IMR-90 (cell line): ENCODE results near the gene PIGZ. TPM values are rescaled to one million over a fixed set of nuclear protein-coding genes. Genes with fewer than 3 reads are reported as not detected.

ENCODE experiments used
- ATAC-seq: fragments of 200-7000 bp; cut with Tn5 transposase; 2 replicates; pipeline ENCODE4 v1.9.1; 2020; ENCODE audit warnings: low read depth, mild to moderate bottlenecking, moderate library complexity
- BruUV-seq: library from RNA; stranded (reverse); fragments of 400-500 nt; replicated peaks from 2 replicates; lab custom pipeline; 2021; lab: Mats Ljungman, UMichigan
- CTCF ChIA-PET: fragments of 300-600 bp; formaldehyde crosslinking; extraction: SDS; loops from one replicate; lab custom pipeline; 2021; ENCODE audit warnings: antibody characterized with exemption; lab: Yijun Ruan, JAX
- POLR2A ChIA-PET: fragments of 300-600 bp; sonication (Branson Sonifier 250); formaldehyde crosslinking; loops from one replicate; lab custom pipeline; 2022; ENCODE audit warnings: antibody characterized with exemption; ENCODE audit not compliant: unreplicated experiment; lab: Charles Lee
- DNase-seq: peaks from one replicate; pipeline ENCODE4 v3.0.0; 2013
- H2AFZ ChIP-seq: replicated peaks from 2 replicates; pipeline ENCODE3; 2013; ENCODE audit warnings: low read length, mild to moderate bottlenecking; ENCODE audit not compliant: poor library complexity
- H2AK5ac ChIP-seq: 2 replicates; pipeline ENCODE4 v1.6.1; 2013; ENCODE audit warnings: low read depth, low read length, inconsistent platforms
- H2AK9ac ChIP-seq: replicated peaks from 2 replicates; pipeline ENCODE3; 2013; ENCODE audit warnings: mild to moderate bottlenecking, low read depth, low read length, moderate library complexity; ENCODE audit not compliant: poor library complexity
- H2BK120ac ChIP-seq: 2 replicates; pipeline ENCODE4 v1.6.1; 2013; ENCODE audit warnings: low read depth, low read length, inconsistent platforms
- H2BK15ac ChIP-seq: 3 replicates; pipeline ENCODE4 v1.6.1; 2013; ENCODE audit warnings: low read depth, low read length, inconsistent platforms
- H2BK20ac ChIP-seq: 2 replicates; pipeline ENCODE4 v1.6.1; 2013; ENCODE audit warnings: low read depth, mild to moderate bottlenecking, inconsistent platforms, low read length, moderate library complexity
- H2BK5ac ChIP-seq: 2 replicates; pipeline ENCODE4 v1.6.1; 2013; ENCODE audit warnings: mild to moderate bottlenecking, low read depth, low read length, inconsistent platforms; ENCODE audit not compliant: poor library complexity, severe bottlenecking
- H3K14ac ChIP-seq: replicated peaks from 2 replicates; pipeline ENCODE4 v1.6.1; 2013; ENCODE audit warnings: low read depth, low read length, inconsistent platforms
- H3K18ac ChIP-seq: 2 replicates; pipeline ENCODE4 v1.6.1; 2013; ENCODE audit warnings: low read depth, low read length, control low read depth
- H3K23ac ChIP-seq: 2 replicates; pipeline ENCODE4 v1.6.1; 2013; ENCODE audit warnings: low read depth, low read length, inconsistent platforms
- H3K27ac ChIP-seq: 2 replicates; pipeline ENCODE4 v1.5.1; 2013; ENCODE audit warnings: mild to moderate bottlenecking, control low read depth, low read length; ENCODE audit not compliant: insufficient read depth
- H3K27me3 ChIP-seq: 2 replicates; pipeline ENCODE4 v1.6.1; 2013; ENCODE audit warnings: low read length; ENCODE audit not compliant: control insufficient read depth, insufficient read depth
- H3K36me3 ChIP-seq: 2 replicates; pipeline ENCODE4 v1.6.1; 2013; ENCODE audit warnings: low read length, mixed read lengths; ENCODE audit not compliant: control insufficient read depth, insufficient read depth
- H3K4ac ChIP-seq: 2 replicates; pipeline ENCODE4 v1.6.1; 2013; ENCODE audit warnings: low read depth, low read length, inconsistent platforms
- H3K4me1 ChIP-seq: 2 replicates; pipeline ENCODE4 v1.6.1; 2013; ENCODE audit warnings: low read length, mixed read lengths; ENCODE audit not compliant: control insufficient read depth, insufficient read depth
- H3K4me2 ChIP-seq: 2 replicates; pipeline ENCODE4 v1.6.1; 2013; ENCODE audit warnings: low read depth, mild to moderate bottlenecking, control low read depth, low read length, moderate library complexity
- H3K4me3 ChIP-seq: 2 replicates; pipeline ENCODE4 v1.5.1; 2013; ENCODE audit warnings: low read depth, mild to moderate bottlenecking, control low read depth, low read length, moderate library complexity; ENCODE audit not compliant: insufficient read depth
- H3K56ac ChIP-seq: 2 replicates; pipeline ENCODE4 v1.6.1; 2013; ENCODE audit warnings: low read length, inconsistent platforms; ENCODE audit not compliant: insufficient read depth; ENCODE audit errors: extremely low read depth
- H3K79me1 ChIP-seq, 2 experiments: 2 replicates each; pipeline ENCODE4 v1.6.1; 2013; ENCODE audit warnings: low read length in 2 of 2, inconsistent platforms in 1 of 2, low read depth in 1 of 2
- H3K9ac ChIP-seq: 2 replicates; pipeline ENCODE4 v1.6.1; 2013; ENCODE audit warnings: low read depth, low read length, control low read depth
- H3K9me1 ChIP-seq: 2 replicates; pipeline ENCODE4 v1.6.1; 2013; ENCODE audit warnings: low read length, inconsistent platforms; ENCODE audit not compliant: insufficient read depth
- H3K9me3 ChIP-seq: 2 replicates; pipeline ENCODE4 v1.6.1; 2013; ENCODE audit warnings: low read length; ENCODE audit not compliant: control insufficient read depth, insufficient read depth
- H4K20me1 ChIP-seq: 2 replicates; pipeline ENCODE4 v1.6.1; 2013; ENCODE audit warnings: low read length, inconsistent platforms; ENCODE audit not compliant: insufficient read depth
- H4K5ac ChIP-seq: 2 replicates; pipeline ENCODE4 v1.6.1; 2013; ENCODE audit warnings: mild to moderate bottlenecking, low read depth, low read length, control low read depth
- H4K8ac ChIP-seq, 2 experiments: 2 replicates each; pipeline ENCODE4 v1.6.1; 2013; ENCODE audit warnings: low read depth in 2 of 2, low read length in 2 of 2, control low read depth in 1 of 2, inconsistent platforms in 1 of 2
- H4K91ac ChIP-seq: 2 replicates; pipeline ENCODE4 v1.6.1; 2013; ENCODE audit warnings: low read depth, low read length, inconsistent platforms; ENCODE audit not compliant: insufficient read depth
- BHLHE40 ChIP-seq: fragments of 150-350 bp; IDR thresholded peaks from 2 replicates; pipeline ENCODE4 v1.6.1; 2016; ENCODE audit warnings: mild to moderate bottlenecking, low read depth, low read length
- CEBPB ChIP-seq: IDR thresholded peaks from 2 replicates; pipeline ENCODE4 v1.6.1; 2012; ENCODE audit warnings: low read depth, low read length, improper control_type of control experiment
- CHD1 ChIP-seq: IDR thresholded peaks from 2 replicates; pipeline ENCODE4 v1.6.1; 2012; ENCODE audit warnings: low read depth, low read length, improper control_type of control experiment
- ELK1 ChIP-seq: fragments of 150-350 bp; IDR thresholded peaks from 2 replicates; pipeline ENCODE4 v1.6.1; 2016; ENCODE audit warnings: low read depth, mild to moderate bottlenecking, low read length, moderate library complexity, borderline replicate concordance
- FOS ChIP-seq: fragments of 150-350 bp; IDR thresholded peaks from 2 replicates; pipeline ENCODE4 v1.6.1; 2016; ENCODE audit warnings: low read depth, low read length
- MAFK ChIP-seq: IDR thresholded peaks from 2 replicates; pipeline ENCODE4 v1.6.1; 2012; ENCODE audit warnings: low read depth, low read length, improper control_type of control experiment
- MAZ ChIP-seq: IDR thresholded peaks from 2 replicates; pipeline ENCODE4 v1.6.1; 2012; ENCODE audit warnings: low read depth, mild to moderate bottlenecking, low read length, improper control_type of control experiment, moderate library complexity, borderline replicate concordance
- MXI1 ChIP-seq: IDR thresholded peaks from 2 replicates; pipeline ENCODE4 v1.6.1; 2012; ENCODE audit warnings: low read depth, mild to moderate bottlenecking, low read length, moderate library complexity, borderline replicate concordance
- NFE2L2 ChIP-seq: fragments of 150-350 bp; IDR thresholded peaks from 2 replicates; pipeline ENCODE4 v1.6.1; 2016; ENCODE audit warnings: low read depth, mild to moderate bottlenecking, low read length
- POLR2A ChIP-seq: IDR thresholded peaks from 2 replicates; pipeline ENCODE4 v1.6.1; 2012; ENCODE audit warnings: mild to moderate bottlenecking, low read depth, low read length
- RAD21 ChIP-seq: IDR thresholded peaks from 2 replicates; pipeline ENCODE4 v1.6.1; 2012; ENCODE audit warnings: low read length, improper control_type of control experiment
- RCOR1 ChIP-seq: IDR thresholded peaks from 2 replicates; pipeline ENCODE4 v1.6.1; 2012; ENCODE audit warnings: mild to moderate bottlenecking, low read length, improper control_type of control experiment; ENCODE audit not compliant: insufficient replicate concordance
- RFX5 ChIP-seq: IDR thresholded peaks from 2 replicates; pipeline ENCODE4 v1.8.0; 2012; ENCODE audit warnings: low read depth, mild to moderate bottlenecking, low read length, moderate library complexity
- SMC3 ChIP-seq: fragments of 150-350 bp; IDR thresholded peaks from 2 replicates; pipeline ENCODE4 v1.6.1; 2016; ENCODE audit warnings: low read depth, mild to moderate bottlenecking, antibody characterized with exemption, low read length, moderate library complexity
- WGBS, 2 experiments: methylation state at CpG; one replicate each; pipeline versions ENCODE4 v1.1.5 to v1.1.7; 2013; ENCODE audit warnings: missing lambda C conversion rate in 2 of 2; ENCODE audit not compliant: insufficient read length in 1 of 2; ENCODE audit errors: extremely low coverage in 2 of 2; 5-methylcytosine and 5-hydroxymethylcytosine counted together
- dilution Hi-C: fragments of 300-500 bp; cut with HindIII; formaldehyde crosslinking; loops from one replicate; pipeline ENCODE4 v1.14.3; 2018; ENCODE audit warnings: low sequenced_read_pairs; ENCODE audit not compliant: unreplicated experiment
- in situ Hi-C: fragments of 300-500 bp; cut with MboI; formaldehyde crosslinking; loops from 3 replicates; pipeline ENCODE4 v1.14.3; 2019; ENCODE audit warnings: low sequenced_read_pairs, inconsistent platforms, mixed read lengths
- intact Hi-C: fragments of 100-400 bp; cut with micrococcal nuclease; formaldehyde crosslinking; loops from 2 replicates; pipeline ENCODE4 v1.10.0; 2022
- polyA plus RNA-seq, 3 experiments: library from polyadenylated mRNA; depleted of rRNA; stranded (reverse); fragments of >200 nt; gene quantifications; 2 replicates each; pipeline ENCODE4 v1.2.3, GENCODE V29; 2012; ENCODE audit warnings: low replicate concordance in 1 of 3
- total RNA-seq: library from RNA; depleted of rRNA; stranded (reverse); fragments of >200 nt; gene quantifications from 2 replicates; pipeline ENCODE4 v1.2.3, GENCODE V29; 2012
- TF ChIP-seq, protein P1 (sequence below): conservative IDR thresholded peaks from 2 replicates; pipeline ENCODE4 v1.5.1; 2012; ENCODE audit warnings: mild to moderate bottlenecking, low read depth, low read length, improper control_type of control experiment
- TF ChIP-seq, protein P2 (sequence below): fragments of 150-350 bp; IDR thresholded peaks from 2 replicates; pipeline ENCODE4 v1.6.1; 2017; ENCODE audit warnings: mild to moderate bottlenecking, antibody characterized with exemption, low read length, low read depth

PIGZ gene
- total and polyA plus RNA-seq, 2 of the 4 experiments (the other 2 are of a cell fraction), result 0.18 to 0.86 TPM

DNA sequence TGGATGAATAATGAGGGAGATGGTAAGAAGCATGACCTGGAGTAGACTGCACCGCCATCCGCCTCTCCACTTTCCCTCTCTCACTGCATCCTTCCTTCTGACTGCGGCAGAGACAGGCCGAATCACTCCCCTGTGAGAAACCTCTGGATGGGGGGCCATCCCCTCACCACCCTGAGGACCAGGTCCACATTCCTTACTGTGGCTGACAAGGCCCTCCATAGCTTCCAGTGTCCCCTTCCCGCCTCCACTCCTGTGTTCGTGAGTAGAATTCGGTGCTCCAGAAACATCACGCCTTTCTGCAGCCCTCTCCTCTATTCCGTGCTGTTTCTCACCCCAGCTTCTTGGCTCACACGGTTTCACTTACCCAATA lies 2.8 kb downstream of the PIGZ start:
- Histone ChIP-seq H3K27me3 (peaks cover 50% of the 10 kb centered on the region), H3K4me2 (no peak overlapping the region), H2BK20ac (no peak overlapping the region), H4K91ac (no peak overlapping the region), H4K5ac (no peak overlapping the region), H4K20me1 (no peaks in the 10 kb centered on the region), H3K9me1 (no peaks in the 10 kb centered on the region), H2BK15ac (no peak overlapping the region), H2AK5ac (no peak overlapping the region), H2BK120ac (no peak overlapping the region), H3K23ac (no peak overlapping the region), H3K18ac (no peak overlapping the region), H2AFZ (no peak overlapping the region), H3K36me3 (no peaks in the 10 kb centered on the region), H3K27ac (no peak overlapping the region), H3K4me1 (peaks cover 4% of the 10 kb centered on the region), H3K79me1 (no peaks in the 10 kb centered on the region), H4K8ac (no peak overlapping the region), H2BK5ac (no peak overlapping the region), H3K4me3 (no peak overlapping the region), H3K56ac (no peak overlapping the region), H3K4ac (no peak overlapping the region), H3K9ac (no peak overlapping the region), H3K14ac (no peak overlapping the region), H3K9me3 (no peaks in the 10 kb centered on the region), H2AK9ac (peak overlapping the region; percentile 24)
- TF ChIP-seq MAZ (no peak), RAD21 (no peak), POLR2A (no peak), MXI1 (no peak), SMC3 (no peak), ELK1 (no peak), CHD1 (no peak), NFE2L2 (no peak), RCOR1 (no peak), RFX5 (no peak), MAFK (no peak), BHLHE40 (no peak), FOS (no peak), CEBPB (no peak)
- TF ChIP-seq, protein P1, sequence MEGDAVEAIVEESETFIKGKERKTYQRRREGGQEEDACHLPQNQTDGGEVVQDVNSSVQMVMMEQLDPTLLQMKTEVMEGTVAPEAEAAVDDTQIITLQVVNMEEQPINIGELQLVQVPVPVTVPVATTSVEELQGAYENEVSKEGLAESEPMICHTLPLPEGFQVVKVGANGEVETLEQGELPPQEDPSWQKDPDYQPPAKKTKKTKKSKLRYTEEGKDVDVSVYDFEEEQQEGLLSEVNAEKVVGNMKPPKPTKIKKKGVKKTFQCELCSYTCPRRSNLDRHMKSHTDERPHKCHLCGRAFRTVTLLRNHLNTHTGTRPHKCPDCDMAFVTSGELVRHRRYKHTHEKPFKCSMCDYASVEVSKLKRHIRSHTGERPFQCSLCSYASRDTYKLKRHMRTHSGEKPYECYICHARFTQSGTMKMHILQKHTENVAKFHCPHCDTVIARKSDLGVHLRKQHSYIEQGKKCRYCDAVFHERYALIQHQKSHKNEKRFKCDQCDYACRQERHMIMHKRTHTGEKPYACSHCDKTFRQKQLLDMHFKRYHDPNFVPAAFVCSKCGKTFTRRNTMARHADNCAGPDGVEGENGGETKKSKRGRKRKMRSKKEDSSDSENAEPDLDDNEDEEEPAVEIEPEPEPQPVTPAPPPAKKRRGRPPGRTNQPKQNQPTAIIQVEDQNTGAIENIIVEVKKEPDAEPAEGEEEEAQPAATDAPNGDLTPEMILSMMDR, result no peak
- TF ChIP-seq, protein P2, sequence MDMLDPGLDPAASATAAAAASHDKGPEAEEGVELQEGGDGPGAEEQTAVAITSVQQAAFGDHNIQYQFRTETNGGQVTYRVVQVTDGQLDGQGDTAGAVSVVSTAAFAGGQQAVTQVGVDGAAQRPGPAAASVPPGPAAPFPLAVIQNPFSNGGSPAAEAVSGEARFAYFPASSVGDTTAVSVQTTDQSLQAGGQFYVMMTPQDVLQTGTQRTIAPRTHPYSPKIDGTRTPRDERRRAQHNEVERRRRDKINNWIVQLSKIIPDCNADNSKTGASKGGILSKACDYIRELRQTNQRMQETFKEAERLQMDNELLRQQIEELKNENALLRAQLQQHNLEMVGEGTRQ, result no peak
- no CpG with 5 or more reads among the region's 10 CpGs for WGBS, 2 experiments
- DNase-seq (no peak), ATAC-seq (no peak)
- dilution Hi-C loops, result no loop called here
- POLR2A ChIA-PET, result no interaction called here
- intact Hi-C loops, result no loop called here
- BruUV-seq, result no TSS peak
- CTCF ChIA-PET, result no interaction called here
- in situ Hi-C loops, result loop anchor here (25.0 kb wide), 1 partner anchor 353 kb away; no protein-coding TSS in a partner anchor
